ENCODE measurements around the gene ATF7IP. TPM values are rescaled to one million over a fixed set of nuclear protein-coding genes. Genes with fewer than 3 reads are reported as not detected.

The ATF7IP gene
- total and polyA plus RNA-seq, 2 donors (not counting 1 experiment from before 2014, with no cell fraction given) = 28.1 to 208 TPM

GRCh38 chr12:14481201-14481600 lies 115.7 kb downstream of the ATF7IP start:
- ChIA-PET POLR2A (no interaction called here), CTCF (no interaction called here)
- no peak for TF ChIP-seq CTCF (IDR thresholded peaks at IDR 0.05)
- no peak for TF ChIP-seq EZH2 (IDR thresholded peaks at IDR 0.05; ENCODE audit: borderline replicate concordance, insufficient read depth, low read depth, low read length, poor library complexity, severe bottlenecking)
- Histone ChIP-seq H2AFZ (ENCODE audit: insufficient read depth, low read depth, low read length, poor library complexity, severe bottlenecking) (no peak overlapping the region), H3K9ac (ENCODE audit: low read length) (no peak overlapping the region), H4K20me1 (ENCODE audit: control insufficient read depth, insufficient read depth, low read length, poor library complexity, severe bottlenecking) (peaks cover 7% of the 10 kb centered on the region), H3K4me2 (replicated peaks; ENCODE audit: low read depth, low read length, poor library complexity, severe bottlenecking) (no peak overlapping the region), H3K27me3 (replicated peaks in 1 of 4; ENCODE audit: control extremely low read depth in 1 of 4, control insufficient read depth in 3 of 4, insufficient read depth in 4 of 4, low read length in 3 of 4) (no peaks in the 10 kb centered on the region), H3K79me2 (ENCODE audit: control insufficient read depth, insufficient read depth, low read length) (peaks cover 2% of the 10 kb centered on the region), H3K4me1 (ENCODE audit: control insufficient read depth in 2 of 2, insufficient read depth in 2 of 2, low read length in 2 of 2) (no peaks in the 10 kb centered on the region), H3K27ac (ENCODE audit: low read length in 2 of 2) (no peak overlapping the region), H3K4me3 (ENCODE audit: control extremely low read depth in 1 of 5, extremely low read depth in 1 of 5, insufficient read depth in 1 of 5, low read depth in 2 of 5, low read length in 4 of 5) (no peak overlapping the region), H3K36me3 (replicated peaks in 1 of 2; ENCODE audit: control extremely low read depth in 1 of 2, control insufficient read depth in 1 of 2, extremely low read depth in 1 of 2, insufficient read depth in 2 of 2, low read length in 1 of 2) (peaks cover 5 to 96% of the 10 kb centered on the region in 2 experiments), H3K9me3 (ENCODE audit: control extremely low read depth in 1 of 3, control insufficient read depth in 2 of 3, insufficient read depth in 1 of 3, low read length in 2 of 3) (peaks cover 0 to under 1% (median 0%) of the 10 kb centered on the region in 3 donors)
- Mint-ChIP-seq H3K4me3 (no peak overlapping the region), H3K9me3 (ENCODE audit: insufficient read depth) (no peaks in the 10 kb centered on the region), H3K4me1 (no peaks in the 10 kb centered on the region), H3K27ac (no peak overlapping the region), H3K27me3 (no peaks in the 10 kb centered on the region)
- intact Hi-C loops (cut with micrococcal nuclease) = loop anchor here (2.0 kb wide), 1 partner anchor 14 kb away; no protein-coding TSS in a partner anchor
- no peak for ATAC-seq (ENCODE audit: low read depth)
- DNase-seq = no peak

GRCh38 chr12:14482361-14482760 lies 116.9 kb downstream of the ATF7IP start:
- CTCF ChIA-PET = no interaction called here
- Histone ChIP-seq H4K20me1 (ENCODE audit: control insufficient read depth, insufficient read depth, low read length, poor library complexity, severe bottlenecking) (peaks cover 7% of the 10 kb centered on the region), H3K36me3 (replicated peaks in 1 of 2; ENCODE audit: control extremely low read depth in 1 of 2, control insufficient read depth in 1 of 2, extremely low read depth in 1 of 2, insufficient read depth in 2 of 2, low read length in 1 of 2) (peaks cover 6 to 96% of the 10 kb centered on the region in 2 experiments), H3K9me3 (ENCODE audit: control extremely low read depth in 1 of 3, control insufficient read depth in 2 of 3, insufficient read depth in 1 of 3, low read length in 2 of 3) (no peaks in the 10 kb centered on the region), H3K4me2 (replicated peaks; ENCODE audit: low read depth, low read length, poor library complexity, severe bottlenecking) (no peak overlapping the region), H3K4me1 (ENCODE audit: control insufficient read depth in 2 of 2, insufficient read depth in 2 of 2, low read length in 2 of 2) (no peaks in the 10 kb centered on the region), H3K27ac (ENCODE audit: low read length in 2 of 2) (no peak overlapping the region), H3K9ac (ENCODE audit: low read length) (no peak overlapping the region), H3K4me3 (ENCODE audit: control extremely low read depth in 1 of 5, extremely low read depth in 1 of 5, insufficient read depth in 1 of 5, low read depth in 2 of 5, low read length in 4 of 5) (no peak overlapping the region), H3K79me2 (ENCODE audit: control insufficient read depth, insufficient read depth, low read length) (no peaks in the 10 kb centered on the region), H2AFZ (ENCODE audit: insufficient read depth, low read depth, low read length, poor library complexity, severe bottlenecking) (no peak overlapping the region), H3K27me3 (replicated peaks in 1 of 4; ENCODE audit: control extremely low read depth in 1 of 4, control insufficient read depth in 3 of 4, insufficient read depth in 4 of 4, low read length in 3 of 4) (no peaks in the 10 kb centered on the region)
- Mint-ChIP-seq H3K27ac (peak overlapping the region; percentile 10), H3K27me3 (no peaks in the 10 kb centered on the region), H3K9me3 (ENCODE audit: insufficient read depth) (no peaks in the 10 kb centered on the region), H3K4me3 (no peak overlapping the region), H3K4me1 (no peaks in the 10 kb centered on the region)
- TF ChIP-seq EZH2 (IDR thresholded peaks at IDR 0.05; ENCODE audit: borderline replicate concordance, insufficient read depth, low read depth, low read length, poor library complexity, severe bottlenecking) (no peak), CTCF (IDR thresholded peaks at IDR 0.05) (no peak)
- DNase-seq (no peak), ATAC-seq (ENCODE audit: low read depth) (no peak)
- WGBS (ENCODE audit: insufficient coverage) = no CpG with 5 or more reads among the region's 1 CpG
- POLR2A ChIA-PET = no interaction called here
- intact Hi-C loops (cut with micrococcal nuclease) = no loop called here
